Measurements from ENCODE around the gene KRTAP10-3.
"Not testable (repeated sequence)": the region's sequence is repeated elsewhere in the genome, so short reads cannot be mapped to it uniquely, and the experiment has no call there.

Gene KRTAP10-3

GRCh38 chr21:44569861-44570517 lies 11.4 kb upstream of the KRTAP10-3 start:
- no peak for DNase-seq

GRCh38 chr21:44568667-44569556 lies 10.3 kb upstream of the KRTAP10-3 start:
- peak; percentile 16 for DNase-seq

- no peak for DNase-seq
These were observed 9.7 kb upstream of the KRTAP10-3 start for GRCh38 chr21:44568261-44568660.

GRCh38 chr21:44567481-44568171 lies 9.0 kb upstream of the KRTAP10-3 start:
- DNase-seq = no peak

- DNase-seq = no peak
These were observed 7.8 kb upstream of the KRTAP10-3 start for GRCh38 chr21:44566403-44566802.

GRCh38 chr21:44564886-44565598 lies 6.4 kb upstream of the KRTAP10-3 start:
- DNase-seq = no peak

- no peak for DNase-seq
These were observed 5.5 kb upstream of the KRTAP10-3 start for GRCh38 chr21:44564099-44564498.

GRCh38 chr21:44558329-44558675 lies 293 bp downstream of the KRTAP10-3 start:
- not testable (repeated sequence) for DNase-seq

GRCh38 chr21:44557491-44558328 lies 885 bp downstream of the KRTAP10-3 start:
- no peak for DNase-seq

GRCh38 chr21:44556879-44557278 lies 1.7 kb downstream of the KRTAP10-3 start:
- DNase-seq = no peak

GRCh38 chr21:44555200-44555875 lies 3.3 kb downstream of the KRTAP10-3 start:
- no peak for DNase-seq

- DNase-seq = no peak
These were observed 5.9 kb downstream of the KRTAP10-3 start for GRCh38 chr21:44552681-44553080.

GRCh38 chr21:44552136-44552535 lies 6.5 kb downstream of the KRTAP10-3 start:
- no peak for DNase-seq

- DNase-seq = no peak
These were observed 7.1 kb downstream of the KRTAP10-3 start, which contains the start of gene KRTAP10-2 for GRCh38 chr21:44551340-44551961. Gene KRTAP10-2, minus strand, starts transcription at chr21:44551505. Its CDS starts 47 bp downstream, at chr21:44551458.

GRCh38 chr21:44550807-44551206 lies 7.8 kb downstream of the KRTAP10-3 start:
- DNase-seq = no peak

- not testable (repeated sequence) for DNase-seq
These were observed 8.3 kb downstream of the KRTAP10-3 start for GRCh38 chr21:44550285-44550684.

GRCh38 chr21:44549525-44550211 lies 8.9 kb downstream of the KRTAP10-3 start:
- DNase-seq = no peak

- DNase-seq = no peak
These were observed 9.7 kb downstream of the KRTAP10-3 start for GRCh38 chr21:44548922-44549321.

- no peak for DNase-seq
These were observed 10.2 kb downstream of the KRTAP10-3 start for GRCh38 chr21:44548381-44548780.

- no peak for DNase-seq
These were observed 10.8 kb downstream of the KRTAP10-3 start for GRCh38 chr21:44547656-44548331.
